Spinal cord (tissue), 10 donors: ENCODE measurements around the gene ACP7. TPM values are rescaled to one million over a fixed set of nuclear protein-coding genes. Genes with fewer than 3 reads are reported as not detected.
"Not testable (repeated sequence)": the region's sequence is repeated elsewhere in the genome, so short reads cannot be mapped to it uniquely, and the experiment has no call there.

ENCODE experiments used
- DNase-seq, 6 donors: peaks; one replicate each; pipeline versions ENCODE4 v3.0.0 to v3.0.0-alpha.2; 2013 to 2015; ENCODE audit warnings: low spot score in 6 of 6, low read depth in 4 of 6
- H3K27ac ChIP-seq: one replicate; pipeline ENCODE4 v1.5.1; 2013; ENCODE audit warnings: low read depth, low read length, control low read depth
- H3K27me3 ChIP-seq: one replicate; pipeline ENCODE4 v1.6.1; 2013; ENCODE audit warnings: low read length; ENCODE audit not compliant: control insufficient read depth, insufficient read depth
- H3K36me3 ChIP-seq: one replicate; pipeline ENCODE4 v1.6.1; 2013; ENCODE audit warnings: low read length; ENCODE audit not compliant: control insufficient read depth, insufficient read depth
- H3K4me1 ChIP-seq: one replicate; pipeline ENCODE4 v1.6.1; 2013; ENCODE audit warnings: low read length; ENCODE audit not compliant: control insufficient read depth, insufficient read depth
- H3K4me3 ChIP-seq: one replicate; pipeline ENCODE4 v1.5.1; 2013; ENCODE audit warnings: low read depth, low read length, control low read depth
- H3K9me3 ChIP-seq: one replicate; pipeline ENCODE4 v1.6.1; 2013; ENCODE audit warnings: low read length; ENCODE audit not compliant: control insufficient read depth, insufficient read depth
- WGBS: methylation state at CpG from one replicate; pipeline ENCODE4 v1.1.5; 2013; ENCODE audit warnings: missing lambda C conversion rate; ENCODE audit not compliant: insufficient coverage; 5-methylcytosine and 5-hydroxymethylcytosine counted together
- polyA plus RNA-seq, 2 donors: library from polyadenylated mRNA; unstranded; fragments of 120-200 nt; gene quantifications; one replicate each; pipeline ENCODE4 v1.2.1, GENCODE V29; 2013; ENCODE audit not compliant: insufficient read length in 2 of 2
- total RNA-seq, 2 donors: library from RNA; depleted of rRNA in 1 of 2; stranded (reverse); fragments of 120-200 nt in 1 of 2; fragments of >200 nt in 1 of 2; gene quantifications; one replicate each; pipeline versions ENCODE4 v1.2.3 to v1.2.4, GENCODE V29; 2013 to 2014
- donor health status: healthy.

Gene ACP7
- total and polyA plus RNA-seq, 4 donors, result 0.10 to 0.35 (median 0.27) TPM; not detected in 1

DNA sequence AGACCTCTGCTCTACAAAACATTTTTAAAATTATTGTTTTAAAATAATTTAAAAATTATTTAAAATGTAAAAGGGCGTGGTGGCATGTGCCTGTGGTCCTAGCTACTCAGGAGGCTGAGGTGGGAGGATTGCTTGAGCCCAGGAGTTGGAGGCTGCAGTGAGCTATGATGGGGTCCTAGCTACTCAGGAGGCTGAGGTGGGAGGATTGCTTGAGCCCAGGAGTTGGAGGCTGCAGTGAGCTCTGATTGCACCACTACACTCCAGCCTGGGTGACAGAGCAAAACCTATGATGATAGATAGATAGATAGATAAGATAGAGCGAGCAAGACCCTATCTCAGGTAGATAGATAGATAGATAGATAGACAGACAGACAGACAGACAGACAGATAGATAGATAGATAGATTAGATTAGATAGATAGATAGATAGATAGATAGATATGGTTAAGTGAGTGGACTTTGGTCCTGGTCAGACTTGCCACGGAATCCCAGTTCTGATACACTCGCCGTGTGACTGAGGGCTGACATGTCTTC lies 59.7 kb downstream of the ACP7 start:
- H3K4me3 ChIP-seq, H3K27me3 ChIP-seq, H3K9me3 ChIP-seq, DNase-seq, H3K36me3 ChIP-seq: not testable (repeated sequence)
- Histone ChIP-seq H3K27ac (peak overlapping the region; percentile 30), H3K4me1 (peaks cover 51% of the 10 kb centered on the region)
- WGBS, result 89% methylated on average over 4 of the region's 5 CpGs

DNA sequence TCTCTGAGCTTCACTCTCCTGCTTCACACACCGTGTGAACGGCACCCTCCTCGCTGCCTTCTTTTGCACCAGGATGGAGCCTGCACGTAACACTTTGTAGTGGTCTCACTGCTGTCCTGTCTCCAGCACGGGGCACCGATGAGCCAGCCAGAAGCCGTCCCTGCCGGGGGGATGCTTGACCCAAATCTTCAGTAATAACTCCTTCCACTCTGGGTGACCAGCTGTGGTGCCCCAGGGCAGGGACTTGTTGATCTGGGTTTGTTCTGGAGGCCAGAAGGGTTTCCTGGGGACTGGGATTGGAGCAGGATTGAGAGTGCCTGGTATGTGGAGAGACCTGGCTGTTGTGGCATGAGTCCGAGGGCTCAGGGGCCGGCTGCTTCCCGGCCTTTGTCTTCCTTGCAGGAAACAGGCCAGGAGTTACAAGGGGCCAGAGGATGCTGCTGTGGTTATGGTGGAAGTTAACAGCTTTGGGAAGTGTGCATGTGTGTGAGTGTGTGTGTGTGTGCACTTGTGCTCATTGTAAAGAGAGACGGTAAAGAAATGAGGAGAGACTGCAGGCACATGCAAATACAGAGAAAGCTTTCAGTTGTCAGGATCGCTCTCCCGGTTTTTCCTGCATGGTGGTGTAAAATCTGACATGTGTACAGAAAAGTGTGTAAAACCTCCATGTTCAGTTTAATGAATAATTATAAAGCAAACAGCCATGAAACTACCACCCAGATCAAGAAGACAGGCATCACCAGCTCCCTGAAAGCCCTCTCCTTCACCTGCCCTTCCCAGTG lies 60.3 kb downstream of the ACP7 start:
- peak overlapping the region; percentile 71 for H3K27ac ChIP-seq
- DNase-seq, result peak in 2 of 6 donors; percentile 58 to 66
- WGBS, result 10% methylated on average over 9 of the region's 14 CpGs

DNA sequence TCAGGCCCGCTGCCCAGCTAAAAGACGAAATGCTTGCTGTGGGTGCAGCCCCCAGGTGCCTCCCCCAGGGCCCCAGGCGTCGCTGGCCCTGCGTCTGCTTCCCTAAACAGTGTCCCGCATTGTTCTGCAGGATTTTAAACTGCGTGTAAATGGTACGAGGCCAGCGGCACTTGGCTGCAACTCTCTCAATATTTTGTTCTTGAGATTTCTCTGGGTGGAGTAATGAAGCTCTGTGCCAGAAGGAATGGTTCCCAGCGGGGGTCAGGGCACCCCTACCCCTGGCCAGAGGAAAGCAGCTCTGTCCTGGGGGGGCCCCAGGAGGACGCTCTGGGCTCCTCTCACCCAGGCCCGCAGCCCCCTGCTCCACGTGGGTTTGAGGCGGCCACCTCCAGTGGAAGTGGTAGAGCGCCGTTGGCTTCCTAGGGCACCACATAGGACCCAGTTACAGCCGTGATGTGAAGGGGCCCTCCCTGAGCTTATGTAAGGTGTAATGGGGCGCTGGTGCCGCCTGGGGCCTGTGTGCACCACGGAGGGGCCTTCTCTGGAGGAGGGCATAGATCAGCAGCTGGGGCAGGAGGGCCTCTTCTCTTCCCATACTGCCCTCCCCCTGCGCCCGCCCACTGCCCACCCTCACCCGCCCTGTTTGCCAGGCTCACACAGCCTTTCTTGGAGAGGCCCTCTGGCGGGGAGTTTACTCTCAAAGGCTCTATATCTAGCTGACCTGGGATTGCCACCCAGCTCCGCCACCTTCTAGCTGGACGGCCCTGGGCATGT lies 61.2 kb downstream of the ACP7 start:
- Histone ChIP-seq H3K4me1 (peaks cover 36% of the 10 kb centered on the region), H3K9me3 (no peaks in the 10 kb centered on the region), H3K36me3 (no peaks in the 10 kb centered on the region), H3K27ac (peak overlapping the region; percentile 71), H3K4me3 (no peak overlapping the region), H3K27me3 (no peaks in the 10 kb centered on the region)
- WGBS, result 22% methylated on average over 17 of the region's 26 CpGs
- DNase-seq, result peak in 2 of 6 donors; percentile 48 to 75

More for the DNA sequence above, 60.3 kb downstream of the ACP7 start:
- Histone ChIP-seq H3K27me3 (no peaks in the 10 kb centered on the region), H3K36me3 (no peaks in the 10 kb centered on the region), H3K4me1 (peaks cover 45% of the 10 kb centered on the region), H3K4me3 (no peak overlapping the region), H3K9me3 (no peaks in the 10 kb centered on the region)

DNA sequence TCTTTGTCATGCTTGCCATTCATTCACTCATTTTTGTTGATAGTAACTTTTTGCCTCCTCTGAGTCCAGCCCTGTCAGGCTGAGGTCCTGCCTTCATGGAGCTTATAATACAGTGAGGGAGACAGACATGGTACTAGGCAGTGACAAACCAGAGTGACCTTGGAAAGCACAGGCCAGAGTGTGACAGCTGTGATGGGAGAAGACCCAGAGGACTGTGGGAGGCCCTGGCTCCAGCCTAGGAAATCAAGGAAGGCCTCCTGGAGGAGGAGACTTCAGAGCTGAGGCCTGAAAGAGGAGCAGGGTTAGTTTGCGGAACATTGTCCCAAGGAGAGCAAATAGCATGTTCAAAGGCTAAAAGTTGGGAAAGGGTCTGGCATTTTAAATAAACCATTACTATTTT lies 61.9 kb downstream of the ACP7 start:
- no peaks in the 10 kb centered on the region for H3K27me3 ChIP-seq
- no peaks in the 10 kb centered on the region for H3K36me3 ChIP-seq
- H3K9me3 ChIP-seq, result no peaks in the 10 kb centered on the region
- peaks cover 32% of the 10 kb centered on the region for H3K4me1 ChIP-seq
- DNase-seq, result no peak
- WGBS, result no CpG with 5 or more reads among the region's 1 CpG
- peak overlapping the region; percentile 45 for H3K27ac ChIP-seq
- H3K4me3 ChIP-seq, result no peak overlapping the region

DNA sequence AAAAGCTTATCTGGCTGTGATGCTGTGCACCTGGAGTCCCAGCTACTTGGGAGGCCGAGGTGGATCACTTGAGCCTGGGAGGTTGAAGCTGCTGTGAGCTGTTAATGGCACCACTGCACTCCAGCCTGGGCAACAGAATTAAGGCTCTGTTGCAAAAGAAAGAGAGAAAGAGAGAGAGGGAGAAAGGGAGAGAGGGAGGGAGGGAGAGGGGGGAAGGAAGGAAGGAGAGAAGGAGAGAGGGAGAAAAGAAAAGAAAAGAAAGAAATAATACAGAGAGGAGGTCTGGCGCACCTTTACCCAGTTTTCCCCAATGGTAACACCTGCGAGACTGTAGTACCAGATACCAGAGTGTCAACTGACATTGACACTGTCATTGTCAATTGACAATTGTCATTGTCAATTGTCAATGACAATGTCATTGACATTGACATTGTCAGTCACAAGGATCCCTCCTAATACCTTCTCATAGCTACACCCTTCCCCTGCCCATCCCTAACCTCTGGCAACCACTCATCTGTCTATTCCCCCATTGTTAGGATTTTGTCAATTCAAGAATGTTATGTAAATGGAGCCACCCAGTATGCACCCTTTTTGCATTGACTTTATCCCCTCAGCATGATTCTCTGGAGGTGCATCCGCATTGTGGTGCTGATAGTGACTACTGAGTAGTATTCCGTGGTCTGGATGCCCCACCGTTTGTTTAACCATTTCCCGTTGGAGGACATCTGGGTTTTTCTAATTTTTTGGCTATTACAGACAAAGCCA lies 62.7 kb downstream of the ACP7 start:
- Histone ChIP-seq H3K27me3 (no peaks in the 10 kb centered on the region), H3K27ac (no peak overlapping the region), H3K9me3 (no peaks in the 10 kb centered on the region), H3K36me3 (peaks cover 3% of the 10 kb centered on the region), H3K4me3 (no peak overlapping the region), H3K4me1 (peaks cover 32% of the 10 kb centered on the region)
- no peak for DNase-seq
- WGBS, result 45% methylated on average over 5 of the region's 7 CpGs

DNA sequence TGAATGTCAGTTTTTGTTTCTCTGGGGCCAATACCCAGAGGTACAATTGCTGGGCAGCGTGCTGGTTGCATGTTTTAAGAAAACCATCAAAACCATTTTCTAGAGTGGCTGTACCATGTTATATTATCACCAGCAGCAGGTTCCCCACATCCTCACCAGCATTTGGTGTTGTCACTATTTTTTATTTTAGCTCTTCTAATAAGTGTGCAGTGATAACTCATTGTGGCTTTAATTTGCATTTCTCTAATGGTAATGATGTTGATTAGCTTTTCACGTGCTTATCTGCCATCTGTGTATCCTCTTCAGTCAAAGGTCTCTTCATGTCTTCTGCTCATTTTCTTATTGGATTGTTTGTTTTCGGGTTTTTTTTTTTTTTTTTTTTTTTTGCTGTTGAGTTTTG lies 63.3 kb downstream of the ACP7 start:
- no peak for DNase-seq
- H3K4me3 ChIP-seq, result no peak overlapping the region
- peaks cover 30% of the 10 kb centered on the region for H3K4me1 ChIP-seq
- H3K36me3 ChIP-seq, result peaks cover 3% of the 10 kb centered on the region
- WGBS, result no CpG with 5 or more reads among the region's 3 CpGs
- no peaks in the 10 kb centered on the region for H3K9me3 ChIP-seq
- H3K27me3 ChIP-seq, result no peaks in the 10 kb centered on the region
- no peak overlapping the region for H3K27ac ChIP-seq

DNA sequence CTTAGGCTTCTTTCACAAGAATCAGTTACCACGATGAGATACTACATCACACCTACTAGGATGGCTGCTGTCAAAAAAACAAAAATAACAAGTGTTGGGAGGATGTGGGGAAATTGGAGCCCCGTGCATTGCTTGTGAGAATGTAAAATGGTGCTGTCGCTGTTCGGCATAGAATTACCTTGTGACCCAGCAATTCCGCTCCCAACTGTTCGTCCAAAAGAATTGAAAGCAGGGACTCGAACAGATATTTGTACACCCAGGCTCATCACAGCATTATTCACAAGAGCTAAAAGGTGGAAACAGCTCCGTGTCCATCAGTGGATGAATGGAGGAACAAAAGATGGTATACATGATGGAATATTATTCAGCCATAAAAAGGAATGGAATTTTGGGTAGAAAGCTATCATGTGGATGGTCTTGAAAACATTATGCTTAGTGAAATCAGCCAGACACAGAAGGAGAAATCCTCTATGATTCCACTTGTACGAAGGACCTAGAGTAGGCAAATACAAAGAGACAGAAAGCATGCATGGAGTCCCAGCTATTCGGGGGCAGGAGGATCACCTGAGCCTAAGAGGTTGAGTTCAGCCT lies 64.9 kb downstream of the ACP7 start:
- Histone ChIP-seq H3K4me1 (peaks cover 25% of the 10 kb centered on the region), H3K27ac (no peak overlapping the region), H3K36me3 (peaks cover 3% of the 10 kb centered on the region), H3K9me3 (no peaks in the 10 kb centered on the region), H3K4me3 (no peak overlapping the region), H3K27me3 (no peaks in the 10 kb centered on the region)
- 100% methylated on average over 2 of the region's 10 CpGs for WGBS
- no peak for DNase-seq

DNA sequence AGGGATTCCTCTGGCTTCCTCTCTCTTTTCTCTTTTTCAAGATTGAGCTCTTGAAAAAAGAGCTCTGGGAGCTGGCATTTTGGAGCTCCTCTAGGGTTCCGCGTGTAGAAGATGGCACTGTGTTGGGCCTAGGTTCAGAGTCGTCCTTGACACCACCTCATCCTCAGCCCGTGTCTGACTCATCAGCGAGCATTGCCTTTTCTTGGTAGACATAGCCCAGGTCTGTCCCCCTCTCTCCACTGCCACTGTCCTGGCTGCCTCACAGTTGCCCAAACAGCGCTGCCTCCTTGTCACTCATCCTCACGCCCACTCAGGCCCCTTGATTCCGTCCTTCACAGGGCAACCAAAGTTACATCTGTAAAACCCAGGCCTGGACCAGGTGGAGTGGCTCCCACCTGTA lies 66.1 kb downstream of the ACP7 start:
- Histone ChIP-seq H3K27ac (no peak overlapping the region), H3K4me3 (no peak overlapping the region), H3K9me3 (no peaks in the 10 kb centered on the region), H3K27me3 (no peaks in the 10 kb centered on the region), H3K4me1 (peaks cover 14% of the 10 kb centered on the region), H3K36me3 (peaks cover 7% of the 10 kb centered on the region)
- WGBS, result 88% methylated on average over 8 of the region's 8 CpGs
- DNase-seq, result no peak
